ENCODE results near the gene NDUFA11.

- TF ChIP-seq POLR2A (IDR thresholded peaks at IDR 0.05) = no peak
- TF ChIP-seq POLR2AphosphoS5 (IDR thresholded peaks at IDR 0.05) = no peak
- TF ChIP-seq EP300 (IDR thresholded peaks at IDR 0.05) = no peak
Observed at GRCh38 chr19:5896365-5897076, 7.1 kb downstream of the NDUFA11 start.

All from sigmoid colon (tissue), 4 donors.